GOT3 (cell line): ENCODE measurements around the gene SMG1.
A peak's percentile ranks its signal among the peaks of the same experiment; 100 is the strongest.
"Not testable (repeated sequence)": the region's sequence is repeated elsewhere in the genome, so short reads cannot be mapped to it uniquely, and the experiment has no call there.

Source experiments
- DNase-seq: peaks from one replicate; lab custom pipeline; 2025; ENCODE audit warnings: mixed read lengths; lab: John Stamatoyannopoulos, UW

SMG1 gene

DNA sequence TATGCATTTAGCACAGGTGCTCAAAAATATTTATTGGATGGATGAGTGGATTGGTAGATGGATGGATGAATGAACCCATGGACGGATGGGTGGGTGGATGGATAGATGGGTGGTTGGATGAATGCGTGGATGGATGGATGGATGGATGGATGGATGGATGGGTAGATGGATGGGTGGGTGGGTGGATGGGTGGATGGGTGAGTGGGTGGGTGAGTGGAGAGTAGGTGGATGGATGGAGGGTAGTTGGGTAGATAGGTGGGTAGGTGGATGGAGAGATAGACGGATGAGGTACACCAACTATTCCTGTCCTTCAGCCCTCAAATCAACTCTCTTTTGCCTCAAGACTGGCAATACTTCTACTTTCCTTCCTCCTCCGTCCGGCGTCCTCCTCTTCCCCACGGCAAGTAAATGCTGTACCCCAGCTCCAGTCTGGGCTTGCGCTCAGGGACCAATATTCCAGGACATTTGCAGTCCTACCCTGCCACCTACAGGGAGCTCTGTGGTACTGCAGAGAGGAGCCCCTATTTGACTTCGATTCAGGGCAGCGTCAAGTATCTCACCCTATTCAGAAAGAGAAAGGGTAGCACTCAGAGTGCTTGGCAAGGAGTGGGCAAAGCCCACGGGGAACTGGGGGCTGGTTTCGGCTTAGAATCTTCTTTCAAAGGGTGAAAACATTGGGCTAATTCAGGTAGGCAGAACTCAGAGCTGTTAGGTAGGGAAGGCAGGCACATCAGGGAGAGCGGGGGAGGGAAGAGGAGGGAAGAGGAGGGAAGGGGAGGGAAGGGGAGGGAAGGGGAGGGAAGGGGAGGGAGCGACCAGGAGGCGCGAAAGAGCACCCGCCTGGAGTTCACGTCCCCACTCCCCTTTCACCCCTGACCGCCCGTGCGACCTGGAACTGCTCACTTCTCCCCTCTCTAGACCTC lies 166.3 kb downstream of the SMG1 start:
- peak; percentile 5 for DNase-seq

DNA sequence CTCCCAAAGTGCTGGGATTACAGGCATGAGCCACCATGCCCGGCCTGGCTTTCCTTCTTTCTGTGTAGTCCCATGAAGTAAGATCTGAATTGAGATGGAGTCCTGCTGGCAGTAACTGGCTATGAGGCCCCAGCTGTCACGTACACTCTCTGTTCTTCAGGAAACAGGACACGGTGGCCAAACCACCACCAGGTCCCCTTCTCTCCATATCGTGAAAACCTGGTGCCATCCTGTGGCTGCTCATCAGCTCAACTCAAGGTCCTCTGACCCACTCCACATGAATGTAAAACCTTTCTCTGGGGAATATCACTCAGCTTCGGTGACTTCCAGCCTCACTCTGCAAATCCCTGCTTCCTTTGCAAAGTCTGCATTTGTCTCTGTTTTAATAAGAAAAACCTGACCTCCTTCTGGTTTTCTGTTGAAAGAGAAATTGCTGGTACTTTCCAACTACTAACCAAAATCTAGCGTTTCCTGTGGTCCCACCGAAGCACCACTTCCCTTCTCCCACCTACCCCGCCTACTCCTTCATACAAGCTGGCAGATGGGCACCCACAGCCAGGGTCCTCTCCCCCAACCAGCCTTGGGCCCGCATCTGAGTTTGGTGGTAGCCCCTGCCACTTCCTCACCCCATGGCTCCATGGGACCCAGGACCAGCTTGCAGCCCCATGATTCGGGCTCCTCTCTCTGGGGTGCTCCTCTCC lies 168.1 kb downstream of the SMG1 start:
- not testable (repeated sequence) for DNase-seq

DNA sequence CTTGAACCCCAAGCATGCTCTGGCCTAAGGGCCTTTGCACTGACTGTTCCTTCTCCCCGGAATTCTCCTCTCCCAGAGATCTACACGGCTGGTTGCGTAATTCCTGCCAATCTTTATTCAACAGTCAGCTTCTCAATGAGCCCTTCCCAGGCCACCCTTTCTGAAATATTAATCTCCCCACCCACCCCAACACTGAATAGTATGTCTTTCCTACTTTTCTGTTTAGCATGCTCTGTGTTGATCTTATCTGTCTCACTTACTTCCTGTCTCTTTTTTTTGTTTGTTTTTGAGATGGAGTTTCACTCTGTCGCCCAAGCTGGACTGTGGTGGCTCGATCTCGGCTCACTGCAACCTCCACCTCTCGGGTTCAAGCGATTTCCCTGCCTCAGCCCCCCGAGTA lies 169.6 kb downstream of the SMG1 start:
- DNase-seq = not testable (repeated sequence)
